Lower lobe of right lung (tissue), 2 donors: ENCODE data around the gene NDUFV2. TPM values are rescaled to one million over a fixed set of nuclear protein-coding genes. Genes with fewer than 3 reads are reported as not detected.
A peak's percentile ranks its signal among the peaks of the same experiment; 100 is the strongest.

Experiments used
- ATAC-seq, 2 donors: fragments of 200-7000 bp; cut with Tn5 transposase; one replicate each; pipeline ENCODE4 v1.9.1; 2020 to 2022; ENCODE audit warnings: mild to moderate bottlenecking in 2 of 2, moderate library complexity in 2 of 2
- DNase-seq: peaks from one replicate; pipeline ENCODE4 v3.0.0-alpha.2; 2020
- H3K27ac ChIP-seq: fragments of 200-600 bp; one replicate; pipeline ENCODE4 v1.8.0; 2022
- H3K27me3 ChIP-seq: fragments of 200-600 bp; one replicate; pipeline ENCODE4 v1.8.0; 2022; ENCODE audit warnings: low read depth
- H3K36me3 ChIP-seq: fragments of 200-600 bp; one replicate; pipeline ENCODE4 v1.8.0; 2022; ENCODE audit warnings: mild to moderate bottlenecking
- H3K4me1 ChIP-seq: fragments of 200-600 bp; one replicate; pipeline ENCODE4 v1.8.0; 2022
- H3K4me3 ChIP-seq: fragments of 200-600 bp; one replicate; pipeline ENCODE4 v1.8.0; 2022; ENCODE audit warnings: mild to moderate bottlenecking
- H3K9me3 ChIP-seq: fragments of 200-600 bp; one replicate; pipeline ENCODE4 v1.8.0; 2022
- CTCF ChIP-seq: fragments of 200-600 bp; IDR thresholded peaks from one replicate; pipeline ENCODE4 v1.8.0; 2022; ENCODE audit warnings: antibody characterized with exemption, mild to moderate bottlenecking
- intact Hi-C: fragments of 100-400 bp; cut with DNase I; formaldehyde crosslinking; loops from one replicate; pipeline ENCODE4 v1.11.0; 2022
- total RNA-seq: library from RNA; stranded (reverse); fragmentation: NEBNext Ultra II Directional; extraction: Animal tissue kit (Norgen Biotek cat#: 25700); gene quantifications from one replicate; pipeline ENCODE4 v1.2.1, GENCODE V29; 2021
- donor health status: DM: no; HTN: yes; CAD: no; lungs with severe emphysema.

NDUFV2 gene
- total RNA-seq, 1 donor from 2014 or later: 108 TPM

GRCh38 chr18:9139400-9140039 lies 37.0 kb downstream of the NDUFV2 start:
- no peak for ATAC-seq
- no peaks in the 10 kb centered on the region for H3K9me3 ChIP-seq
- no peak for DNase-seq
- H3K27me3 ChIP-seq: no peaks in the 10 kb centered on the region
- peak overlapping the region; percentile 88 for H3K27ac ChIP-seq
- H3K4me1 ChIP-seq: peaks cover 75% of the 10 kb centered on the region
- intact Hi-C loops: loop anchor here (10.0 kb wide), 1 partner anchor 45 kb away; no protein-coding TSS in a partner anchor
- H3K4me3 ChIP-seq: peak overlapping the region; percentile 83
- no peak for TF ChIP-seq CTCF
- H3K36me3 ChIP-seq: peaks cover under 1% of the 10 kb centered on the region

GRCh38 chr18:9140381-9140780 lies 37.9 kb downstream of the NDUFV2 start:
- TF ChIP-seq CTCF: no peak
- intact Hi-C loops: loop anchor here (10.0 kb wide), 1 partner anchor 46 kb away; no protein-coding TSS in a partner anchor
- Histone ChIP-seq H3K4me3 (peak overlapping the region; percentile 0), H3K27ac (no peak overlapping the region), H3K36me3 (no peaks in the 10 kb centered on the region), H3K27me3 (no peaks in the 10 kb centered on the region), H3K4me1 (peaks cover 73% of the 10 kb centered on the region), H3K9me3 (no peaks in the 10 kb centered on the region)
- ATAC-seq: no peak
- no peak for DNase-seq

- no peak for ATAC-seq
- intact Hi-C loops: loop anchor here (10.0 kb wide), 1 partner anchor 46 kb away; no protein-coding TSS in a partner anchor
- no peak overlapping the region for H3K27ac ChIP-seq
- TF ChIP-seq CTCF: no peak
- H3K27me3 ChIP-seq: no peaks in the 10 kb centered on the region
- no peaks in the 10 kb centered on the region for H3K36me3 ChIP-seq
- peaks cover 73% of the 10 kb centered on the region for H3K4me1 ChIP-seq
- no peak for DNase-seq
- no peak overlapping the region for H3K4me3 ChIP-seq
- no peaks in the 10 kb centered on the region for H3K9me3 ChIP-seq
Observed at GRCh38 chr18:9140984-9141383, 38.5 kb downstream of the NDUFV2 start.

- ATAC-seq: no peak
- H3K27me3 ChIP-seq: no peaks in the 10 kb centered on the region
- H3K4me1 ChIP-seq: peaks cover 96% of the 10 kb centered on the region
Observed at GRCh38 chr18:9146224-9146623, 43.7 kb downstream of the NDUFV2 start.

More at GRCh38 chr18:9146224-9146623, 43.7 kb downstream of the NDUFV2 start:
- H3K27ac ChIP-seq: no peak overlapping the region
- no peak for TF ChIP-seq CTCF
- no peaks in the 10 kb centered on the region for H3K36me3 ChIP-seq
- H3K9me3 ChIP-seq: no peaks in the 10 kb centered on the region
- intact Hi-C loops: loop anchor here (10.0 kb wide), 1 partner anchor 51 kb away; no protein-coding TSS in a partner anchor
- DNase-seq: no peak
- no peak overlapping the region for H3K4me3 ChIP-seq
